HG03196 (cell line): Measurements from ENCODE around the gene UNK.
"Not testable (repeated sequence)": the region's sequence is repeated elsewhere in the genome, so short reads cannot be mapped to it uniquely, and the experiment has no call there.

Source experiments
- ATAC-seq: cut with Tn5 transposase; IDR thresholded peaks from one replicate; pipeline ENCODE4 v1.9.1; 2021; ENCODE audit not compliant: unreplicated experiment

UNK gene

DNA sequence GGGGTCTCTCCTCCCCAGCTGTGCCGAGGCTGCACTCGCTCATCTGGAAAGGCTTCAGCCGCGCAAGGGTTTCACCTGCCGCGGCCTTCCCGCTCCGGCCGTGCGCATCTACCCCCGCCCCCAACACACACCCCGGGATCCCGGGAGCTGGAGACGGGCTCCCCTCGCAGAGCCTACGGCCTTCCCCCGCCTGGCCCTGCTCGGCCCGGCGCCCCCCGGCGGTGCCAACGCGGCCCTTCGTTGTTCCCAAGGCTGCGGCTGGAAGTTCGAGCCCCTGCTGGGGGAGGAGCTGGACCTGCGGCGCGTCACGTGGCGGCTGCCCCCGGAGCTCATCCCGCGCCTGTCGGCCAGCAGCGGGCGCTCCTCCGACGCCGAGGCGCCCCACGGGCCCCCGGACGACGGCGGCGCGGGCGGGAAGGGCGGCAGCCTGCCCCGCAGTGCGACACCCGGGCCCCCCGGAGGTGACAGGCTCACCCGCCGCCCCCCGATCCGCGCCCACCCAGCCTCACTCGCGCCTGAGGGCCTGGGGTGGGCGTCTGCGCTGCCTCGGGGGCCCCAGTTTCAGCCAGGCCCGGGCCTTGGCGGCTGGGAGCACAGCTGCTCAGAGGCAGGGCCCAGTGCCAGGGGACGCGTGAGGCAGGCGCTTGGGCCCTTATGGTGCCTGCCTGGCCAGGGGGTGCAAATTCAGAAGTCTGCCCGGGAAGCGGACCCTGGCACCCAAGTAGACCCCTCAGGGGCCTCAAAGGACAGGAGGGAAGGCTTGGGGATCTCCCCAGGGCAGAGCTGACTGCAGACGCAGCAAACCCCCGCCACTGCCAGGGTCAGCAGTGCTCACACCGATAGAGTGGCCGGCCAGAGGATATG lies 30.9 kb upstream of the UNK start:
- ATAC-seq, result peak; percentile 59

DNA sequence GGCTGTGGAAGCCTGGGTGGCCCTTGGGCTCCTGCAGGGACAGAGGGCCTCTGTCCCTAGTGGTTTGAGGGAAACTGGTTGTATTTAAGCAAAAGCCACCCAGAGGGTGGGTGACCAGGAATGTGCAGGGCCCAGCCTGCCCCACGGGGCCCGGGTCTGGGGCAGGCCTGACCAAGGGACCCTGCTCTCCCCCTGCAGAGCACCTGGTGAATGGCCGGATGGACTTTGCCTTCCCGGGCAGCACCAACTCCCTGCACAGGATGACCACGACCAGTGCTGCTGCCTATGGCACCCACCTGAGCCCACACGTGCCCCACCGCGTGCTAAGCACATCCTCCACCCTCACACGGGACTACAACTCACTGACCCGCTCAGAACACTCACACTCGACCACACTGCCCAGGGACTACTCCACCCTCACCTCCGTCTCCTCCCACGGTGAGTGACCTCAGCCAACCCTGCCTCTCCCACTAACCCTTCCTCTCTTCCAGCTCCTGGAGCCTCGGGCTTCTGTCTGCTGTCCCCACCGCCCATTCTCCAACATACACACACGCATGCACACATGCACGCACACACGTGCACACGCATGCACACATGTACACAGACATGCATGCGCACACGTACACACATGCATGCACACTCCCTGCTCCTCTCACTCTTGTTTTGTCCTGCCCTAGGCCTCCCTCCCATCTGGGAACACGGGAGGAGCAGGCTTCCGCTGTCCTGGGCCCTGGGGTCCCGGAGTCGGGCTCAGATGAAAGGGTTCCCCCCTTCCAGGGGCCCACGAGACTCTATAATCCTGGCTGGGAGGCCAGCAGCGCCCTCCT lies 30.0 kb upstream of the UNK start:
- no peak for ATAC-seq

DNA sequence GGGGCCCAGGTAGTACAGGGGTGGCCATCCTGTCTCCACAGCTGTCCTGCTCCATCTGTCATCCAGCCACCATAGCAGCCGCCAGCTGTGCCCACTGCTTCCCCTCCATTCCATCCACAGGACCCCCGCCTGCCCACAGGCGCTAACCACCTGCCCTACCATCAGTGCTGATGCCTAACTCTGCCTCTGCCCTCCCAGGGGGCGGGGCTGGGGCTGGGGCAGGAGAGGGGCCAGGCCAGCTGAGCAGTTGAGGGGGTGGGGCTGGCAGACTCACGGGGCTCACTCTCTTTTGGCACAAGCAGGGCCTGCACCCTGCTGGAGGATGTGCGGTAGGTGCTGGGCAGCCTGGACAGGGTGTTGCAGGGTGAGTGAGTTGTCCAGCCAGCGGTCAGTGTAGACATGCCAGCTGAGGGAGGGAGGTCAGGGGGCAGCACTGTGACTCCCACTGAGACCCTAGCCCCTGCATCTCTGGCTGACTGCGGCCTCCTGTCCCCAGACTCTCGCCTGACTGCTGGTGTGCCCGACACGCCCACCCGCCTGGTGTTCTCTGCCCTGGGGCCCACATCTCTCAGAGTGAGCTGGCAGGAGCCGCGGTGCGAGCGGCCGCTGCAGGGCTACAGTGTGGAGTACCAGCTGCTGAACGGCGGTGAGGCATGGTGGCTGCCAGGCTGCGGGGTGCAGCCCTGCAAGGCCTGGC lies 29.3 kb upstream of the UNK start:
- no peak for ATAC-seq

DNA sequence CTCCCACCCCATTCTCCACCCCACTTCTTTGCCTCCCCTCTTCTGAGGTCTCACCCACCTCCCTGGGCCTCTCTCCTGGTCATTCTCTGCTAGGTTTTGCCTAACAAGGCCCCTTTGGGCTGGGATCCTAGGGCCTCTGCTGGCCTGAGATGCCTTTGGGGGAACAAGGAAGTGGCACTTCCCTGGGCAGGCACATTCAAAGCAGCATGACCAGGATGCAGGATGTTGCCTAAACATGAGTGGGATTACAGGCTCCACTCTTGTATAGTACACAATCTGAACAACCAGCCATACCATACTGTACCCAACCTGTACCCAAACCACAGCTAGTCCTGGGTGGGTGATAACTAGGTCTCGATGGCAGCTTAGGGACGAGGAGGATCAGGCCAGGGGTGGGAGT lies 28.6 kb upstream of the UNK start:
- no peak for ATAC-seq

DNA sequence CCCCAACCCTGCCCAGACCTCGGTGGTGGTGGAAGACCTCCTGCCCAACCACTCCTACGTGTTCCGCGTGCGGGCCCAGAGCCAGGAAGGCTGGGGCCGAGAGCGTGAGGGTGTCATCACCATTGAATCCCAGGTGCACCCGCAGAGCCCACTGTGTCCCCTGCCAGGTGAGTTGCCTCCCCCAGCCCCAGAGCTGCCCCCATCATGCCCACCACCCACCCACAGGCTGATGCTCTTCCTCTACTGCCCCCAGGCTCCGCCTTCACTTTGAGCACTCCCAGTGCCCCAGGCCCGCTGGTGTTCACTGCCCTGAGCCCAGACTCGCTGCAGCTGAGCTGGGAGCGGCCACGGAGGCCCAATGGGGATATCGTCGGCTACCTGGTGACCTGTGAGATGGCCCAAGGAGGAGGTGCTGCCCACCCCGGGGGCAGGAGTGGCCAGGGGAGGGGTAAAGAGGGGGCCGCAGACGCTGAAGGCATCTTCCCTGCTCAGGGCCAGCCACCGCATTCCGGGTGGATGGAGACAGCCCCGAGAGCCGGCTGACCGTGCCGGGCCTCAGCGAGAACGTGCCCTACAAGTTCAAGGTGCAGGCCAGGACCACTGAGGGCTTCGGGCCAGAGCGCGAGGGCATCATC lies 28.0 kb upstream of the UNK start:
- no peak for ATAC-seq

DNA sequence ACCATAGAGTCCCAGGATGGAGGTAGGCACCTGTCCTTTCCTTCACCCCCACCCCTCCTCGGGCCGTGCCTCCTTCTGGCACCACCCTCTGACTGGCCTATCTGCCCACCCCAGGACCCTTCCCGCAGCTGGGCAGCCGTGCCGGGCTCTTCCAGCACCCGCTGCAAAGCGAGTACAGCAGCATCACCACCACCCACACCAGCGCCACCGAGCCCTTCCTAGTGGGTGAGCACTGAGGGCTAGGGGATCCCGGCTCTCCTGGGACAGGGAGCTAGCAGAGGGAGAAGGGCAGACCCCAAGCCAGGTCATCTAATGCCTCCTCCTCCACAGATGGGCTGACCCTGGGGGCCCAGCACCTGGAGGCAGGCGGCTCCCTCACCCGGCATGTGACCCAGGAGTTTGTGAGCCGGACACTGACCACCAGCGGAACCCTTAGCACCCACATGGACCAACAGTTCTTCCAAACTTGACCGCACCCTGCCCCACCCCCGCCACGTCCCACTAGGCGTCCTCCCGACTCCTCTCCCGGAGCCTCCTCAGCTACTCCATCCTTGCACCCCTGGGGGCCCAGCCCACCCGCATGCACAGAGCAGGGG lies 27.4 kb upstream of the UNK start:
- ATAC-seq, result no peak

DNA sequence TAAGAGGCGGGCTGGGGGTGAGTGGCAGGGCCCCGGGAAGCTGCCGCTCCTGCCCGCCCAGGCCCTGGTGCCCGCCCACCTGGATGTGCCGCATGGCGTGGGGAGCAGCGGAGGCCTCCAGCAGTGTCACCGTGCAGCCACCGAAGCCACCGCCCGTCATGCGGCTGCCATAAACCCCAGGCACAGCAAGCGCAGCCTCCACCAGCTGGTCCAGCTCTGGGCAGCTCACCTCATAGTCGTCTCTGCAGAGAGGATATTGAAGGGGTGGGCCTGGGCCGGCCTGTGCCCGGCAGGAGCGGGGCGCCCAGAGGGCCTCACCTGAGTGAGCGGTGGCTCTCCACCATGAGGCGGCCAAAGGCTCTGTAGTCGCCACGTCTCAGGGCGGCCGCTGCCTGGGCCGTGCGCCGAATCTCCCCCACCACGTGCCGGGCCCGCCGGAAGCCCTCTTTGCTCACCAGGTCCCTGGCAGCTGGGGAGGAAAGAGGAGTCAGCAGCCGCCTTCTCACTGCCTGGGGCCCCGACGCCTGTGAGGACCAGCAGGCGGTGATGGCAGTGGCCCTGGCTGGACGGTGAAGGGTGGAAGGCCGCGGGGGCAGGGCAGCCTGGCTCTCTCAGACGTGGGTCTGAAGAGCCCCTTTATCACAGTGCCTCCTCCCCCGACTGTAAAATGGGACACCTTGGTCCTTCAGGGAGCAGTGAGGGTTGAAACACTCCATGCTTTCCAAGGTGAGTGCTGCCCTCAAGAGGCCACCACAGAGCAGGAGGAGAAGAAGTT lies 26.3 kb upstream of the UNK start:
- ATAC-seq, result no peak

DNA sequence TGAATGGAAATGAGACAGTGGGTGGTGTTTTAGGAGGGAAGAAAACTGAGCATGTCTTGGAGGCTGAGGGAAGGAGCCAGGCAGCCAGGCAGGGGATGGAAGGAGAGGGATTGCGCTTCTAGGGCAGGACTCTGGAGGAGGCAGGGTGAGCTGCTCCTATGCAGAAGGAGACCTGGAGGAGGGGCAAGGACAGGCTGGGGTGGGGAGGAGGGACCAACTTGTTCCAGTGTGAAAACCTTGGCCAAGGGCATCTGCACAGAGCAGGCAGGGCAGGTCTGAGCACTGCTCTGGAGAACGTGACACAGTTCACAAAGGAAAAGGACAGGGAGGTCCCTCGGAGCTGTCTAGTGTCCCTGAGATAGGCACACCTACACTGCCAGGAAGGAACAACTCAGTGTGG lies 25.1 kb upstream of the UNK start:
- ATAC-seq, result no peak

DNA sequence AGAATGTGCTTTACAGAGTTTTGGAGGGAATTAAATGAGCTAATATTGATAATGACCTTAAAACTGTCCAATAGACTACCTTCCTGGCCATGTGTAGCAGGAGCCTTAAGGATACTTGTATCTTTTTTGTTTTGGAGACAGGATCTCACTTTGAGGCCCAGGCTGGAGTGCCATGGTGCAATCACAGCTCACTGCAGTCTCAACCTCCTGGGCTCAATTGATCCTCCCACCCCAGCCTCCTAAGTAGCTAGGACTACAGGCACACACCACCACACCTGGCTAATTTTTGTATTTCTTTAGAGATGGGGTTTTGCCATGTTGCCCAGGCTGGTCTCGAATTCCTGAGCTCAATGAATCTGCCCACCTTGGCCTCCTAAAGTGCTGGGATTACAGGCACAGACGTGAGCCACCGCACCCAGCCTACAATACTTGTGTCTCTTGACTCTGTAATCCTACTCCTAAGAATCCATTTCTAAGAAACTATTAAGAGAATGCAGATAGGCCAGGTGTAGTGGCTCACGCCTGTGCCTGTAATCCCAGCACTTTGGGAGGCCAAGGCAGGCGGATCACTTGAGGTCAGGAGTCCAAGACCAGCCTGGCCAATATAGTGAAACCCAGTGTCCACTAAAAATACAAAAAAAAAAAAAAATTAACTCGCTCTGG lies 24.5 kb upstream of the UNK start:
- not testable (repeated sequence) for ATAC-seq

DNA sequence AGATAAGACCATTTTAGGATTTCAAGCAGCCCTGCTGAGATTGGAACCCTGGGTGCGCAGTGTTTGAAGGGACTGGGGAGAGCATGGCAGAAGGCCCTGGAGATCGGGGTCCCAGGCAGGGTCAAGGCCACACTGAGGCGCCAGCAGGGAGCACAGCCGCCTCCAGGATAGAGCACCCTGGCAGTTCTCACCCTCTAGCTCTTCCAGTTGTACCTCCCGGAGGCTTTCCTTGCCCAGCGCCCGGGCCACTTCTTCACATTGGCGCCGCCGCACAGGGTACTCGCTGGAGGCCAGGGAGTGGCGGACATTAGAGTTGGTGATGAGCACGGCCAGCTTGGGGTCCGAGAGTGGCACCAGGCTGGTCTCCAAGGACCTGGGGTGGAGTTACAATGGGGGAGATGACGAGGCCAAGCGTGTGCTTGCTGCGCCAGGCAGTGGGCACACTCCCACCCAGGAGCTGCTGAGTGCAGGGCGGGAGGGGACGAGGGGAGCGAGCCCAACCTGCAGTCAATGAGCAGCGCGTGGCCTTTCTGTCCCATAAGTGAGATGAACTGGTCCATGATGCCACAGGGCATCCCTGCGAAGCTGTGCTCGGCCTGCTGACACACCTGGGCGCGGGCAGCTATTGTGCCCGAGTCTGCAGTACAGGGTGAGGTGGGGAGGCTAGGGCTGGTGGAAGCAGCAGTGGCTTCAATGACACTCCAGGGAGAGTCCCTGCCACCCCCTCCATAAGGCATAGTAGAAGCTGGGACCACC lies 21.9 kb upstream of the UNK start:
- no peak for ATAC-seq

DNA sequence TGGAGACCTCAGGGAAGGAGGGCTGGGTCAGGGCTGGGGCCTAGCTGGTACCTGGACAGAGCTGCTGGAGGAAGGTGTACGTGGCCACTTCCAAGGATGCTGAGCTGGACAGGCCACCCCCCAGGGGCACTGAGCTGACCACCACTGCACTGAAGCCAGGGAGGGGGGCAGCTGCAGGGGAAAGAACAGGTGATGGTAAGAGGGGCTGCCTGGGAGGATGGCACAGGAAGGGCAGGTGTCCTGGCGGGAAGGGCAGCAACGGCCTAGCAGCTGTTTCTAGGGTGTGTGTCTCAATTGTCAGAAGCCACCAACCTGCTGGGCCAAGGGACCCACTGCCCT lies 21.4 kb upstream of the UNK start:
- ATAC-seq, result no peak

DNA sequence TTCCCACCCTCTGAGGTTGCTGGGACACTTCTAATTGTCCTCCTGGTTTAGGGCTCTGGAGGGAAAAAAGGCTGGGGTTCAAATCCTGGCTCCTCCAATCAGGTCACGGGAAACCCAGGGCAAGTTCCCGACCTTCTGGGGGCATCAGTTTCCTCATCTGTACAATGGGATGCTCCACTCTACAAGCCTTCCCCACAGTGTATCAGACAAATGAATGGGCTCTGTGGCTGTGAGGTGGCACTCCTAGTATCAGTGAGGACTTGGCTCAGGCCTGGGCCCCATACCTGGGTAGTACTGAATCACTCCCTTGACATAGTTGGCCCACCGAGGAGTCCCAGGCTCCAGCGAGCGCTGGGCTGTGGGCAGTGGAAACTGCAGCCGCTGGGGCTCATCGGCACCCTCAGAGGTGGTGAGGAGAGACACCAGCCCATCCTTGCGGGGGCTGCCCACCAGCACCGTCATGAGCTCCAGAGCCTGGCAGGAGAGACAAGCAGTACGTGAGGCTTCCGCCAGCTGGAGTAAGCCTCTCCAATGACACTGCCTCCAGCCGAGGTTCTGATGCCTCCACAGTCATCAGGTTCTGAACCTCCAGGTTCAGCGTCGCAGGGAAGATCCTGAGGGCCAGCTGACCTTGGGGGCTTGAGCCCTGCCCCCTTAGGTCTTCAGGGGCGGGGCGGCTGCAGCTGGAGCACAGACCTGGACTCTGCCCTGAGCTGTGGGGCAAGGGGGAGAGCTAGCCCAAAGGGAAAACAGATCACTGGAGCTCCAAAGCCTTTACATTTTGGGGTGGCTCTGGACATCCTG lies 20.8 kb upstream of the UNK start:
- no peak for ATAC-seq

DNA sequence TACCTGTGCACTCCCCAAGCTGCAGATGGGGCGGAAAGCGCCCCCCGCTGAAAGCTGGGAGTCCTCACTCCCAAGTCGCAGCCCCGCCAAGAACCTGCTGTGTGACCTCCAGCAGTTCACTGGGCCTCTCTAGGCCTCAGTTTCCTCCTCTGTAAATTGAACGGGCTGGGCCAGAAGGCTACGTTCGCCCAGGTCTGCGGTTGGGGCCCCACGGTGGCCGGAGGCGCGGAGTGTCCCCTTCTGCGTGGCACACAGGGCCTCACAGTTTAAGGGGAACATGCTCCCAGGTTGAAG lies 20.2 kb upstream of the UNK start:
- no peak for ATAC-seq

DNA sequence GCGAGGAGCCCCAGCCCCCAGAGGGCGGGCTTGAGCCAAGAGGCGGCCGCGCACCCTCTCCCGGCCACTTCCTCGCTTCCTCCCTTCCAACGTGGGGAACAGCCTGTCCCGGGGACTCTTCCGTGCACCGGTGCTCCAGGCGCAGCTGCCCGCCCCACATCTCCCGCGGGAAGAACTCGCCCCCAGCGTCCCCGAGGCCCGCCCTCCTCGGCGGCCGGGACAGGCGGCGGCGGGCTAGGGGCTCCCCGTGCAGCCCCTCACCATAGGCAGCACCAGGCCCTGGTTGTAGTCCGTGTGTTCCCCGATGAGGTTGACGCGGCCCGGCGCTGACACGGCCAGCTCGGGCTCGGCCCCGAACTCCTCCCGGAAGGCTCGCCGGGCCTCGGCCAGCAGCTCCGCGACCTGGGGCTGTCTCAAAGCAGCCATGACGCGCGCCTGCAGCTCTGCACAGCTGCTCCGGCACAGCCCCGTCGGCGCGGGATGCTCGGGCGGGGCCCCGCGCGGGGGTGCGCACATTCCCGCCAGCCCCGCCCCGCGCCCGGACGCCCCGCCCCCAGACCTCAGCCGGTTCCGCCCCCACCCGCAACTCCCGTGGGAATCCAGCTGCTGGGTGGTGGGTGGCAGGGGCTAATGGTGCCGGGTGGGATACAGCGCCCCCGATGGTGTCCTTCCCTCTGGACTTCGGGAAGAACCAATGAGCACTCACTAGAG lies 19.7 kb upstream of the UNK start, which contains the start of gene GALK1:
Gene GALK1, minus strand, starts transcription at position 482 of the 711 bp plus-strand sequence. Its CDS starts 56 bp downstream, at position 426.
- peak; percentile 47 for ATAC-seq

DNA sequence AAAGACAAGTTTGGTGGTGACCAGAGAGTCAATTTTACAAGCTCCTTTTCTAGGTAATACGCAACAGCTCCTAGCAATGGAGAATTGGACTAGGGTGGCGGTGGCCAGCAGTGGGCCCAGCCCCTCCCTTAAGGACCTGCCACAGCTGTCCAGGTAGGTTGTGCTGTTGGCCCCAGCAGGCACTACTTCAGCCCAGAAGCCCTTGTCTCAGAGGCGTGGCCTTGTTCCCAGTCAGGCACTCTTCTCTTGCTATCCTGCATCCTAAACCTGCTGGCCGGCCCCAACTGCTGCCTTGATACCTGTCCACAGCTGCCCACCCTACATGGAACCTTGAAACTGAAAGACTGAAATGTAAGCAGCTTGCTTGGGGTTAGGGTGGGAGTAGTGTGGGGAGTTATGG lies 18.6 kb upstream of the UNK start:
- ATAC-seq, result no peak

DNA sequence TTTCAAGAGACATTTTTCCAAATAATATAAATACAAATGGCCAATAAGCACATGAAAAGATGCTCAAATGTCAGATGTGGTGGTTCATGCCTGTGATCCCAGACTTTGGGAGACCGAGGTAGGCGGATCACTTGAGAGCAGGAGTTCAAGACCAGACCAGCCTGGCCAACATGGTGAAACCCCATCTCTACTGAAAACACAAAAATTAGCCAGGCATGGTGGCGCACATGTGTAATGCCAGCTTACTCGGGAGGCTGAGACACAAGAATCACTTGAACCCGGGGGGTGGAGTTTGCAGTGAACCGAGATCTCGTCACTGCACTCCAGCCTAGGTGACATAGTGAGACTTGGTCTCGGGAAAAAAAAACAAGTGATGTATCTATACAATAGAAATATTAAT lies 16.7 kb upstream of the UNK start:
- ATAC-seq, result no peak

DNA sequence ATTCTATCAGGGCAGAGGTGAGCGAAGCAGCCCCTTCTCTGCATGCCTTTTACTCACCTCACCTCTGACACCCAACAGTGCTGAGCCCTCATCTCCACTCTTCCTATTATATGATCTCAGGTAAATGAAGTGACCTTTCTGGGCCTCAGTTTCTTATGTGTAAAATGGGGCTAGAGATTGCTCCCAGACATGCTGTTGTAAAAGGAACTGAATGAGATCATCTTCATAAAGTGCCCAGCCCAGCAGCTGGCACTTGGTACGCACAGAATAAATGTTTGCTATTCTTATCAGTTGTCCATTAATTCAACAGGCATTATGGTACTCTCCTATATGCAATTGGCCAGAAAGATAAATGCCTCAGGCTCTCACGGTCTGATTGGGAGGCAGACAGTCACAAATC lies 15.1 kb upstream of the UNK start:
- no peak for ATAC-seq
